ENCODE data around the gene AFM. TPM values are rescaled to one million over a fixed set of nuclear protein-coding genes. Genes with fewer than 3 reads are reported as not detected.

The AFM gene
- total and polyA plus RNA-seq, 2 donors from 2014 or later: 30.8 TPM; not detected in 1

DNA sequence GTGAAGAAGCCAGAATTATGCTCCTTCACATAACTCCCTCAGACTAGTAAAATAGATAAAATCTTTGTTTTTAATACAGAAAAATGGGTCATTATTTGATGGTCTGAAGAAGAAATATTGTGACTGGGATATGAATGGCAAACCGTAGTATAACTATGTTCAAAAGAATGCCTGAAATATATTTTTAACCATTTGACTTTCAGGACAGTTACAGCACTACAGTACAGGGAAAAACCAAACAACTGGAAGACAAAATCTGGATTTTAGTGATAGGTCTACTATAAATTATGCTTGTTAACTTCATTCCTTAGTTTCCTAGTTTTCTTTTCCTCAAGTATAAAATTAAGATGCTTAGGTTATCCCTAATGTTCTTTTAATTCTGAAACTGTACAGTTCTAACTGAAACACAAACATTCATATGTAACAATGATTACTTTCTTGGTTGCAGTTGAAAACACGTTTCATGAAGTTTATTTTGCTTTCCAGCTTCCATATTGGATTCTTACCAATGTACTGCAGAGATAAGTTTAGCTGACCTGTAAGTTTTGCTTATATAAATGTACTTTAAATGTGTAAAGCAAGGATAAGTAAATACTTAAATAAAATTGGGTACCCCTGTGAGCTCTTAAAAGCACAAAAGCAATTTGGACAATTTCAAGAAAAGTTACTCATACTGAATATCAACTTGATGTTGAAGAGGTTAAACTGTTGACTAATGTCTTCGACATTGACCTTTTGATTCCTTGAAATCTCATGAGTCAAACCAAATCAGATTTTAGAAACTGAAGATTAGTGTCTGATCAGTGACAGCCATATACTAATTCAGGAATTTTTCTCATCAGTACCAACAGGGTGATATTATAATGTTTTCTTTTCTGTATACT lies 44.6 kb upstream of the AFM start:
- no peak overlapping the region for H3K9ac ChIP-seq (ENCODE audit: low read length in 3 of 3)

GRCh38 chr4:73437558-73437956 lies 44.0 kb upstream of the AFM start:
- Histone ChIP-seq H3K4me1 (ENCODE audit: control insufficient read depth in 2 of 3, insufficient read depth in 2 of 3, low read depth in 1 of 3, low read length in 3 of 3) (no peaks in the 10 kb centered on the region), H3K9me3 (ENCODE audit: control insufficient read depth in 2 of 3, insufficient read depth in 1 of 3, low read length in 3 of 3) (no peaks in the 10 kb centered on the region), H3K27me3 (ENCODE audit: control insufficient read depth, insufficient read depth, low read length) (no peaks in the 10 kb centered on the region), H3K4me3 (ENCODE audit: low read length in 3 of 3) (no peak overlapping the region), H3K36me3 (ENCODE audit: control insufficient read depth in 2 of 3, insufficient read depth in 3 of 3, low read length in 3 of 3) (no peaks in the 10 kb centered on the region), H3K27ac (ENCODE audit: low read depth in 2 of 2, low read length in 2 of 2) (no peak overlapping the region), H3K9ac (ENCODE audit: low read length in 3 of 3) (no peak overlapping the region)
- TF ChIP-seq, protein P1, sequence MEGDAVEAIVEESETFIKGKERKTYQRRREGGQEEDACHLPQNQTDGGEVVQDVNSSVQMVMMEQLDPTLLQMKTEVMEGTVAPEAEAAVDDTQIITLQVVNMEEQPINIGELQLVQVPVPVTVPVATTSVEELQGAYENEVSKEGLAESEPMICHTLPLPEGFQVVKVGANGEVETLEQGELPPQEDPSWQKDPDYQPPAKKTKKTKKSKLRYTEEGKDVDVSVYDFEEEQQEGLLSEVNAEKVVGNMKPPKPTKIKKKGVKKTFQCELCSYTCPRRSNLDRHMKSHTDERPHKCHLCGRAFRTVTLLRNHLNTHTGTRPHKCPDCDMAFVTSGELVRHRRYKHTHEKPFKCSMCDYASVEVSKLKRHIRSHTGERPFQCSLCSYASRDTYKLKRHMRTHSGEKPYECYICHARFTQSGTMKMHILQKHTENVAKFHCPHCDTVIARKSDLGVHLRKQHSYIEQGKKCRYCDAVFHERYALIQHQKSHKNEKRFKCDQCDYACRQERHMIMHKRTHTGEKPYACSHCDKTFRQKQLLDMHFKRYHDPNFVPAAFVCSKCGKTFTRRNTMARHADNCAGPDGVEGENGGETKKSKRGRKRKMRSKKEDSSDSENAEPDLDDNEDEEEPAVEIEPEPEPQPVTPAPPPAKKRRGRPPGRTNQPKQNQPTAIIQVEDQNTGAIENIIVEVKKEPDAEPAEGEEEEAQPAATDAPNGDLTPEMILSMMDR (IDR thresholded peaks at IDR 0.05; ENCODE audit: borderline replicate concordance, extremely low read depth, insufficient read depth): no peak
- no peak for FAIRE-seq
- intact Hi-C loops (cut with DNase I): no loop called here
- no peak for DNase-seq

More for the DNA sequence above, 44.6 kb upstream of the AFM start:
- no peak for FAIRE-seq
- Histone ChIP-seq H3K4me3 (ENCODE audit: low read length in 3 of 3) (no peak overlapping the region), H3K27me3 (ENCODE audit: control insufficient read depth, insufficient read depth, low read length) (no peaks in the 10 kb centered on the region), H3K4me1 (ENCODE audit: control insufficient read depth in 2 of 3, insufficient read depth in 2 of 3, low read depth in 1 of 3, low read length in 3 of 3) (no peaks in the 10 kb centered on the region), H3K9me3 (ENCODE audit: control insufficient read depth in 2 of 3, insufficient read depth in 1 of 3, low read length in 3 of 3) (no peaks in the 10 kb centered on the region), H3K36me3 (ENCODE audit: control insufficient read depth in 2 of 3, insufficient read depth in 3 of 3, low read length in 3 of 3) (no peaks in the 10 kb centered on the region), H3K27ac (ENCODE audit: low read depth in 2 of 2, low read length in 2 of 2) (no peak overlapping the region)
- DNase-seq: no peak
- intact Hi-C loops (cut with DNase I): no loop called here
- TF ChIP-seq, protein P1 (IDR thresholded peaks at IDR 0.05; ENCODE audit: borderline replicate concordance, extremely low read depth, insufficient read depth): no peak

- no peak overlapping the region for H3K9ac ChIP-seq (ENCODE audit: low read length in 3 of 3)
- H3K4me1 ChIP-seq (ENCODE audit: control insufficient read depth in 2 of 3, insufficient read depth in 2 of 3, low read depth in 1 of 3, low read length in 3 of 3): no peaks in the 10 kb centered on the region
- no peaks in the 10 kb centered on the region for H3K27me3 ChIP-seq (ENCODE audit: control insufficient read depth, insufficient read depth, low read length)
- no peak for DNase-seq
- intact Hi-C loops (cut with DNase I): no loop called here
- no peak for FAIRE-seq
- TF ChIP-seq, protein P1 (IDR thresholded peaks at IDR 0.05; ENCODE audit: borderline replicate concordance, extremely low read depth, insufficient read depth): no peak
- no peaks in the 10 kb centered on the region for H3K36me3 ChIP-seq (ENCODE audit: control insufficient read depth in 2 of 3, insufficient read depth in 3 of 3, low read length in 3 of 3)
- no peak overlapping the region for H3K27ac ChIP-seq (ENCODE audit: low read depth in 2 of 2, low read length in 2 of 2)
- no peak overlapping the region for H3K4me3 ChIP-seq (ENCODE audit: low read length in 3 of 3)
- no peaks in the 10 kb centered on the region for H3K9me3 ChIP-seq (ENCODE audit: control insufficient read depth in 2 of 3, insufficient read depth in 1 of 3, low read length in 3 of 3)
These were observed 43.5 kb upstream of the AFM start for GRCh38 chr4:73438048-73438447.
